Neural cell (in vitro differentiated cells): ENCODE measurements around the gene ZNF281.

ENCODE experiments used
- EZH2 ChIP-seq: fragments of 200-600, 300-800 bp; shearing (Covaris generic), sonication (generic); IDR thresholded peaks from 2 replicates; pipeline ENCODE4 v1.6.1; 2014; ENCODE audit warnings: antibody characterized with exemption, low read length, borderline replicate concordance, mild to moderate bottlenecking; ENCODE audit not compliant: insufficient read depth, poor library complexity, severe bottlenecking
- TF ChIP-seq, protein P1 (sequence below): fragments of 450-650 bp; IDR thresholded peaks from 2 replicates; pipeline ENCODE4 v1.5.1; 2014; ENCODE audit warnings: antibody characterized with exemption, mild to moderate bottlenecking, moderate library complexity; ENCODE audit not compliant: poor library complexity, severe bottlenecking

DNA sequence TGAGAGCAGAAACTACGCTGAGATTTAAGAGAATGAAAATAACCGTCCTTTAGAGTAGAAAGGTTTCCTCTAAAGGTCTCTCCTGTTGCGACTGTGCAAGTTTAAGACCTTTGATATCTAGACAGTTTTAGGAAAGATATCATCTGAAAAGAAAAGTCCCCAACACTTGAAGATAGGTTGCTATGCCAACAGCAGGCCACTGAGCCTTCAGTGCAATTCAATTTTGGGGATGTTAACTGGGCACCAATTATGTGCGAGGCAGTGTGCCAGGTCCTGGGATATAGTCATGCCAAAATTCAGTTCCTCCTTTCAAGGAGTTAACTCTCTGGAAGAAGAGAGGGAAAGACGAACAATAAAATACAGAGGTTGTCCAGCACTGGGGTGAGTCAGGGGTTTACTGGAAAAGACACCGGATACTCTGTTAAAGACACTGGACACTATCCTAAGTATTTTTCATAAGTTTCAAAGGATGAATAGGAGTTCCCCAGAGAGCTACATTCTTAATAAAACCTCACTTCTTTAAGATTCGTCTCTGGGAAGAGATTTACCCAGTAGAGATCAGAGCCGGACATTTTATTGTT lies 25.5 kb upstream of the ZNF281 start:
- TF ChIP-seq EZH2, result no peak
- TF ChIP-seq, protein P1, sequence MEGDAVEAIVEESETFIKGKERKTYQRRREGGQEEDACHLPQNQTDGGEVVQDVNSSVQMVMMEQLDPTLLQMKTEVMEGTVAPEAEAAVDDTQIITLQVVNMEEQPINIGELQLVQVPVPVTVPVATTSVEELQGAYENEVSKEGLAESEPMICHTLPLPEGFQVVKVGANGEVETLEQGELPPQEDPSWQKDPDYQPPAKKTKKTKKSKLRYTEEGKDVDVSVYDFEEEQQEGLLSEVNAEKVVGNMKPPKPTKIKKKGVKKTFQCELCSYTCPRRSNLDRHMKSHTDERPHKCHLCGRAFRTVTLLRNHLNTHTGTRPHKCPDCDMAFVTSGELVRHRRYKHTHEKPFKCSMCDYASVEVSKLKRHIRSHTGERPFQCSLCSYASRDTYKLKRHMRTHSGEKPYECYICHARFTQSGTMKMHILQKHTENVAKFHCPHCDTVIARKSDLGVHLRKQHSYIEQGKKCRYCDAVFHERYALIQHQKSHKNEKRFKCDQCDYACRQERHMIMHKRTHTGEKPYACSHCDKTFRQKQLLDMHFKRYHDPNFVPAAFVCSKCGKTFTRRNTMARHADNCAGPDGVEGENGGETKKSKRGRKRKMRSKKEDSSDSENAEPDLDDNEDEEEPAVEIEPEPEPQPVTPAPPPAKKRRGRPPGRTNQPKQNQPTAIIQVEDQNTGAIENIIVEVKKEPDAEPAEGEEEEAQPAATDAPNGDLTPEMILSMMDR, result no peak
